Body of pancreas (tissue), 4 donors: Measurements from ENCODE around the gene ACTL8.

Source experiments
- CTCF ChIP-seq, 7 experiments: fragments of 450-650 bp in 4 of 7; fragments of 200-600 bp in 3 of 7; sonication (generic) in 3 of 7; IDR thresholded peaks; one replicate each; pipeline ENCODE4 v1.5.1; 2016 to 2019; ENCODE audit warnings: antibody characterized with exemption in 7 of 7
- POLR2A ChIP-seq, 3 donors: fragments of 450-650 bp; IDR thresholded peaks; one replicate each; pipeline ENCODE4 v1.6.1; 2016; ENCODE audit warnings: antibody characterized with exemption in 3 of 3, mild to moderate bottlenecking in 2 of 3

GRCh38 chr1:17764591-17764990, 9.5 kb downstream of the ACTL8 start:
- TF ChIP-seq CTCF (IDR thresholded peaks at IDR 0.05) = no peak
- TF ChIP-seq POLR2A (IDR thresholded peaks at IDR 0.05) = no peak
